HepG2 (cell line): ENCODE data around the gene MED15. TPM values are rescaled to one million over a fixed set of nuclear protein-coding genes. Genes with fewer than 3 reads are reported as not detected.

Experiments used
- CEBPZ ChIP-seq: IDR thresholded peaks from 2 replicates; pipeline ENCODE4 v1.6.1; 2012; ENCODE audit warnings: low read length, improper control_type of control experiment
- CREB1 ChIP-seq, 2 experiments: fragments of 450-650 bp in 1 of 2; IDR thresholded peaks; 2 replicates each; pipeline ENCODE4 v1.6.1; 2016 to 2017; ENCODE audit warnings: control low read depth in 1 of 2, mild to moderate bottlenecking in 1 of 2, missing compliant biosample characterization in 1 of 2, missing genetic modification characterization in 1 of 2
- MXI1 ChIP-seq: IDR thresholded peaks from 3 replicates; pipeline ENCODE4 v1.6.1; 2012; ENCODE audit warnings: low read depth, low read length, inconsistent platforms, borderline replicate concordance
- SRSF9 ChIP-seq: fragments of 200-400 bp; formaldehyde crosslinking; IDR thresholded peaks from 2 replicates; pipeline ENCODE4 v1.6.1; 2018; ENCODE audit warnings: borderline replicate concordance, mild to moderate bottlenecking, low read depth, low read length; ENCODE audit not compliant: insufficient read depth, poor library complexity, severe bottlenecking
- THAP11 ChIP-seq: IDR thresholded peaks from 2 replicates; pipeline ENCODE4 v1.6.1; 2016; ENCODE audit warnings: missing biosample characterization, missing genetic modification reagents
- ZEB1 ChIP-seq: IDR thresholded peaks from 2 replicates; pipeline ENCODE4 v1.6.1; 2012; ENCODE audit warnings: mild to moderate bottlenecking, low read depth, inconsistent platforms; ENCODE audit not compliant: insufficient replicate concordance
- ZNF263 ChIP-seq: sonication (generic); formaldehyde crosslinking; IDR thresholded peaks from 2 replicates; pipeline ENCODE4 v1.4.0; 2020; ENCODE audit warnings: missing genetic modification reagents
- ZNF432 ChIP-seq: sonication (generic); formaldehyde crosslinking; IDR thresholded peaks from 2 replicates; pipeline ENCODE4 v1.5.0; 2020; ENCODE audit warnings: missing genetic modification reagents, mild to moderate bottlenecking, borderline replicate concordance
- ZNF513 ChIP-seq: sonication (generic); formaldehyde crosslinking; conservative IDR thresholded peaks from 2 replicates; pipeline ENCODE4 v1.5.0; 2020; ENCODE audit warnings: missing genetic modification reagents
- polyA plus RNA-seq, 8 experiments: library from polyadenylated mRNA; depleted of rRNA in 3 of 8; stranded (reverse) in 7 of 8; unstranded in 1 of 8; fragments of >200 nt; fragmentation: Illumina TruSeq in 4 of 8; extraction: Trizol in 4 of 8; gene quantifications; 2 replicates each; pipeline versions ENCODE4 v1.2.1 to v1.2.3, GENCODE V29; 2011 to 2016; ENCODE audit warnings: low read depth in 4 of 8, missing spikeins in 1 of 8, mixed read lengths in 1 of 8; ENCODE audit not compliant: insufficient read depth in 1 of 8
- total RNA-seq, 5 experiments: library from RNA; depleted of rRNA; stranded (reverse); fragments of >200 nt; fragmentation: Illumina TruSeq; extraction: Trizol; gene quantifications; 2 replicates each; pipeline ENCODE4 v1.2.3, GENCODE V29; 2016; ENCODE audit warnings: low read depth in 1 of 5
- TF ChIP-seq, protein P1 (sequence below): sonication (generic); formaldehyde crosslinking; IDR thresholded peaks from 2 replicates; pipeline ENCODE4 v1.5.1; 2020; ENCODE audit warnings: mild to moderate bottlenecking, missing genetic modification reagents, moderate library complexity
- TF ChIP-seq, protein P2 (sequence below): sonication (generic); formaldehyde crosslinking; IDR thresholded peaks from 2 replicates; pipeline ENCODE4 v1.8.1; 2023; ENCODE audit warnings: mild to moderate bottlenecking, missing genetic modification reagents

MED15 gene
- total and polyA plus RNA-seq, 2 of the 13 experiments (the other 11 are each of a cell fraction or from before 2014, with no cell fraction given), result 14.3 to 27.0 TPM

- TF ChIP-seq, protein P1, sequence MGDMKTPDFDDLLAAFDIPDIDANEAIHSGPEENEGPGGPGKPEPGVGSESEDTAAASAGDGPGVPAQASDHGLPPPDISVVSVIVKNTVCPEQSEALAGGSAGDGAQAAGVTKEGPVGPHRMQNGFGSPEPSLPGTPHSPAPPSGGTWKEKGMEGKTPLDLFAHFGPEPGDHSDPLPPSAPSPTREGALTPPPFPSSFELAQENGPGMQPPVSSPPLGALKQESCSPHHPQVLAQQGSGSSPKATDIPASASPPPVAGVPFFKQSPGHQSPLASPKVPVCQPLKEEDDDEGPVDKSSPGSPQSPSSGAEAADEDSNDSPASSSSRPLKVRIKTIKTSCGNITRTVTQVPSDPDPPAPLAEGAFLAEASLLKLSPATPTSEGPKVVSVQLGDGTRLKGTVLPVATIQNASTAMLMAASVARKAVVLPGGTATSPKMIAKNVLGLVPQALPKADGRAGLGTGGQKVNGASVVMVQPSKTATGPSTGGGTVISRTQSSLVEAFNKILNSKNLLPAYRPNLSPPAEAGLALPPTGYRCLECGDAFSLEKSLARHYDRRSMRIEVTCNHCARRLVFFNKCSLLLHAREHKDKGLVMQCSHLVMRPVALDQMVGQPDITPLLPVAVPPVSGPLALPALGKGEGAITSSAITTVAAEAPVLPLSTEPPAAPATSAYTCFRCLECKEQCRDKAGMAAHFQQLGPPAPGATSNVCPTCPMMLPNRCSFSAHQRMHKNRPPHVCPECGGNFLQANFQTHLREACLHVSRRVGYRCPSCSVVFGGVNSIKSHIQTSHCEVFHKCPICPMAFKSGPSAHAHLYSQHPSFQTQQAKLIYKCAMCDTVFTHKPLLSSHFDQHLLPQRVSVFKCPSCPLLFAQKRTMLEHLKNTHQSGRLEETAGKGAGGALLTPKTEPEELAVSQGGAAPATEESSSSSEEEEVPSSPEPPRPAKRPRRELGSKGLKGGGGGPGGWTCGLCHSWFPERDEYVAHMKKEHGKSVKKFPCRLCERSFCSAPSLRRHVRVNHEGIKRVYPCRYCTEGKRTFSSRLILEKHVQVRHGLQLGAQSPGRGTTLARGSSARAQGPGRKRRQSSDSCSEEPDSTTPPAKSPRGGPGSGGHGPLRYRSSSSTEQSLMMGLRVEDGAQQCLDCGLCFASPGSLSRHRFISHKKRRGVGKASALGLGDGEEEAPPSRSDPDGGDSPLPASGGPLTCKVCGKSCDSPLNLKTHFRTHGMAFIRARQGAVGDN, result peak; percentile 91
- TF ChIP-seq ZEB1, result no peak
- no peak for TF ChIP-seq CEBPZ
- TF ChIP-seq CREB1 (IDR thresholded peaks at IDR 0.05), result peak; percentile 28; the same call in 1 of the 2 replicates
- no peak for TF ChIP-seq CREB1 (CRISPR knock-in tag; IDR thresholded peaks at IDR 0.05)
- TF ChIP-seq ZNF513 (CRISPR knock-in tag), result no peak
- TF ChIP-seq, protein P2, sequence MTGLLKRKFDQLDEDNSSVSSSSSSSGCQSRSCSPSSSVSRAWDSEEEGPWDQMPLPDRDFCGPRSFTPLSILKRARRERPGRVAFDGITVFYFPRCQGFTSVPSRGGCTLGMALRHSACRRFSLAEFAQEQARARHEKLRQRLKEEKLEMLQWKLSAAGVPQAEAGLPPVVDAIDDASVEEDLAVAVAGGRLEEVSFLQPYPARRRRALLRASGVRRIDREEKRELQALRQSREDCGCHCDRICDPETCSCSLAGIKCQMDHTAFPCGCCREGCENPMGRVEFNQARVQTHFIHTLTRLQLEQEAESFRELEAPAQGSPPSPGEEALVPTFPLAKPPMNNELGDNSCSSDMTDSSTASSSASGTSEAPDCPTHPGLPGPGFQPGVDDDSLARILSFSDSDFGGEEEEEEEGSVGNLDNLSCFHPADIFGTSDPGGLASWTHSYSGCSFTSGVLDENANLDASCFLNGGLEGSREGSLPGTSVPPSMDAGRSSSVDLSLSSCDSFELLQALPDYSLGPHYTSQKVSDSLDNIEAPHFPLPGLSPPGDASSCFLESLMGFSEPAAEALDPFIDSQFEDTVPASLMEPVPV (CRISPR knock-in tag), result 0 out of 2 replicates have a peak, but pooled peaks have one; percentile 21
- TF ChIP-seq ZNF263 (CRISPR knock-in tag), result peak; percentile 84
- peak; percentile 90; the same call in 2 of the 3 replicates for TF ChIP-seq MXI1
- peak; percentile 100 for TF ChIP-seq THAP11
- TF ChIP-seq ZNF432 (CRISPR knock-in tag), result no peak
- TF ChIP-seq SRSF9, result no peak
Observed at GRCh38 chr22:20507253-20508066, at the start of gene MED15 (continued).
